SK-N-MC (cell line): ENCODE data around the gene TEKT2.

Experiments
- DNase-seq: peaks from one replicate; pipeline ENCODE4 v3.0.0-alpha.2; 2011; ENCODE audit warnings: low read depth, low spot score
- H3K27ac ChIP-seq: fragments of 200-600 bp; sonication (generic); 2 replicates; pipeline ENCODE4 v1.5.1; 2016; ENCODE audit warnings: mixed run types
- H3K36me3 ChIP-seq: fragments of 200-600 bp; sonication (generic); 2 replicates; pipeline ENCODE4 v1.6.1; 2017; ENCODE audit warnings: antibody characterized with exemption, low read length, mixed read lengths; ENCODE audit not compliant: insufficient read depth
- H3K4me3 ChIP-seq: fragments of 200-600 bp; sonication (generic); 2 replicates; pipeline ENCODE4 v1.5.1; 2016
- H3K9ac ChIP-seq: fragments of 200-600 bp; sonication (generic); 2 replicates; pipeline ENCODE4 v1.8.0; 2017; ENCODE audit warnings: mixed run types, mixed read lengths; ENCODE audit not compliant: insufficient read length
- H3K9me3 ChIP-seq: fragments of 200-600 bp; sonication (generic); 2 replicates; pipeline ENCODE4 v1.6.1; 2017; ENCODE audit warnings: low read depth, mild to moderate bottlenecking, antibody characterized with exemption, low read length, moderate library complexity, mixed read lengths
- EZH2 ChIP-seq: fragments of 200-600 bp; sonication (generic); IDR thresholded peaks from one replicate; pipeline ENCODE4 v1.6.1; 2017; ENCODE audit warnings: antibody characterized with exemption
- FOXP2 ChIP-seq: optimal IDR thresholded peaks from 2 replicates; pipeline ENCODE3; 2011; ENCODE audit warnings: mild to moderate bottlenecking, moderate library complexity; ENCODE audit not compliant: insufficient read depth; ENCODE audit errors: extremely low read length, control extremely low read depth
- POLR2AphosphoS5 ChIP-seq: IDR thresholded peaks from 2 replicates; pipeline ENCODE4 v1.6.1; 2012; ENCODE audit warnings: mild to moderate bottlenecking, low read depth, low read length, borderline replicate concordance

Gene TEKT2

GRCh38 chr1:36085686-36086526 lies 2.0 kb downstream of the TEKT2 start:
- TF ChIP-seq FOXP2 (no peak), EZH2 (no peak), POLR2AphosphoS5 (no peak)
- Histone ChIP-seq H3K9me3 (no peaks in the 10 kb centered on the region), H3K36me3 (peaks cover 5% of the 10 kb centered on the region; the same call in 1 of the 2 replicates), H3K4me3 (no peak overlapping the region), H3K9ac (no peak overlapping the region), H3K27ac (no peak overlapping the region)
- no peak for DNase-seq

- Histone ChIP-seq H3K9me3 (no peaks in the 10 kb centered on the region), H3K27ac (no peak overlapping the region), H3K4me3 (no peak overlapping the region), H3K9ac (no peak overlapping the region), H3K36me3 (peaks cover 12% of the 10 kb centered on the region)
- TF ChIP-seq FOXP2: no peak
- TF ChIP-seq EZH2: no peak
- no peak for TF ChIP-seq POLR2AphosphoS5
- no peak for DNase-seq
These were observed 2.8 kb downstream of the TEKT2 start for GRCh38 chr1:36086529-36087232.

GRCh38 chr1:36087233-36088123 lies 3.6 kb downstream of the TEKT2 start:
- no peak for DNase-seq
- TF ChIP-seq FOXP2 (no peak), POLR2AphosphoS5 (no peak), EZH2 (no peak)
- H3K27ac ChIP-seq: no peak overlapping the region
- peak overlapping the region; percentile 92; the same call in 1 of the 2 replicates for H3K4me3 ChIP-seq
- H3K36me3 ChIP-seq: peaks cover 20% of the 10 kb centered on the region
- H3K9ac ChIP-seq: no peak overlapping the region
- no peaks in the 10 kb centered on the region for H3K9me3 ChIP-seq

- TF ChIP-seq POLR2AphosphoS5: no peak
- TF ChIP-seq EZH2: no peak
- TF ChIP-seq FOXP2: no peak
- Histone ChIP-seq H3K27ac (peak overlapping the region; percentile 42), H3K36me3 (peaks cover 28% of the 10 kb centered on the region), H3K4me3 (peak overlapping the region; percentile 92), H3K9me3 (no peaks in the 10 kb centered on the region), H3K9ac (peak overlapping the region; percentile 93)
- DNase-seq: no peak
These were observed 4.3 kb downstream of the TEKT2 start for GRCh38 chr1:36088265-36088576.

- peak within 1 kb of the TSS; percentile 93 for H3K9ac ChIP-seq
- DNase-seq: peak; percentile 59
- no peaks in the 10 kb centered on the region for H3K9me3 ChIP-seq
- H3K36me3 ChIP-seq: peaks cover 33% of the 10 kb centered on the region
- H3K27ac ChIP-seq: peak within 1 kb of the TSS; percentile 42
- no peak for TF ChIP-seq EZH2
- no peak for TF ChIP-seq FOXP2
- peak; percentile 95 for TF ChIP-seq POLR2AphosphoS5
- peak within 1 kb of the TSS; percentile 92 for H3K4me3 ChIP-seq
These were observed 4.9 kb downstream of the TEKT2 start, which contains the start of gene ADPRS for GRCh38 chr1:36088577-36089392. ADPRS (plus strand) TSS chr1:36088892; CDS start chr1:36088905, 13 bp downstream.

- no peak for DNase-seq
- Histone ChIP-seq H3K9me3 (no peaks in the 10 kb centered on the region), H3K4me3 (peak overlapping the region; percentile 92), H3K36me3 (peaks cover 41% of the 10 kb centered on the region), H3K9ac (peak overlapping the region; percentile 93), H3K27ac (no peak overlapping the region)
- TF ChIP-seq POLR2AphosphoS5: no peak
- TF ChIP-seq FOXP2: no peak
- TF ChIP-seq EZH2: no peak
These were observed 5.7 kb downstream of the TEKT2 start for GRCh38 chr1:36089393-36090121.

GRCh38 chr1:36091141-36091540 lies 7.2 kb downstream of the TEKT2 start:
- no peaks in the 10 kb centered on the region for H3K9me3 ChIP-seq
- no peak overlapping the region for H3K9ac ChIP-seq
- no peak overlapping the region for H3K4me3 ChIP-seq
- no peak for DNase-seq
- no peak overlapping the region for H3K27ac ChIP-seq
- no peak for TF ChIP-seq POLR2AphosphoS5
- TF ChIP-seq EZH2: no peak
- no peak for TF ChIP-seq FOXP2
- peaks cover 46% of the 10 kb centered on the region for H3K36me3 ChIP-seq
